Transverse colon (tissue), 4 donors: ENCODE measurements around the gene EHBP1L1. TPM values are rescaled to one million over a fixed set of nuclear protein-coding genes. Genes with fewer than 3 reads are reported as not detected.

Experiments used
- DNase-seq: peaks from one replicate; pipeline ENCODE4 v3.0.0-alpha.2; 2019
- H3K27ac ChIP-seq, 4 donors: fragments of 200-600 bp; sonication (generic); 2 replicates each; pipeline ENCODE4 v1.5.1; 2016 to 2018; ENCODE audit warnings: inconsistent platforms in 4 of 4
- H3K27me3 ChIP-seq: fragments of 200-600 bp; sonication (generic); 2 replicates; pipeline ENCODE4 v1.5.1; 2017; ENCODE audit warnings: inconsistent platforms
- H3K36me3 ChIP-seq, 4 donors: fragments of 200-600 bp; sonication (generic); 2 replicates each; pipeline ENCODE4 v1.5.1; 2017 to 2019; ENCODE audit warnings: inconsistent platforms in 4 of 4
- H3K4me1 ChIP-seq, 4 donors: fragments of 200-600 bp; sonication (generic); 2 replicates each; pipeline ENCODE4 v1.5.1; 2017 to 2020; ENCODE audit warnings: inconsistent platforms in 4 of 4
- H3K4me3 ChIP-seq, 4 donors: fragments of 200-600 bp; sonication (generic); 1 replicate in 1 of 4; 2 replicates in 3 of 4; pipeline versions ENCODE4 v1.5.1 to v1.6.1; 2017 to 2019; ENCODE audit warnings: inconsistent platforms in 4 of 4
- H3K9me3 ChIP-seq, 2 donors: fragments of 200-600 bp; sonication (generic); 2 replicates each; pipeline ENCODE4 v1.5.1; 2017 to 2019; ENCODE audit warnings: inconsistent platforms in 2 of 2
- CTCF ChIP-seq, 5 experiments: fragments of 200-600 bp in 3 of 5; fragments of 450-650 bp in 2 of 5; sonication (generic) in 3 of 5; IDR thresholded peaks; 1 replicate in 2 of 5; 2 replicates in 3 of 5; pipeline ENCODE4 v1.5.1; 2016 to 2017; ENCODE audit warnings: antibody characterized with exemption in 5 of 5, inconsistent platforms in 3 of 5, mild to moderate bottlenecking in 2 of 5, moderate library complexity in 1 of 5
- EP300 ChIP-seq: sonication (generic); formaldehyde crosslinking; IDR thresholded peaks from one replicate; pipeline ENCODE4 v1.6.1; 2017; ENCODE audit warnings: antibody characterized with exemption, low read depth
- POLR2A ChIP-seq: fragments of 450-650 bp; IDR thresholded peaks from one replicate; pipeline ENCODE4 v1.6.1; 2016; ENCODE audit warnings: antibody characterized with exemption, mild to moderate bottlenecking, moderate library complexity
- POLR2AphosphoS5 ChIP-seq, 3 donors: sonication (generic); formaldehyde crosslinking; IDR thresholded peaks; one replicate each; pipeline ENCODE4 v1.6.1; 2016; ENCODE audit warnings: antibody characterized with exemption in 3 of 3
- WGBS, 2 donors: methylation state at CpG; one replicate each; pipeline ENCODE4 v1.1.5; 2018; ENCODE audit warnings: low coverage in 1 of 2; 5-methylcytosine and 5-hydroxymethylcytosine counted together
- in situ Hi-C, 4 donors: fragments of 200-750 bp; cut with MboI; loops; one replicate each; pipeline versions ENCODE4 v1.15.0 to v1.15.1; 2017; ENCODE audit warnings: low sequenced_read_pairs in 3 of 4, low pct_ligation_motif_present in 1 of 4, low pct_unique_long_range_greater_than_20kb in 1 of 4
- intact Hi-C: fragments of 100-400 bp; cut with DNase I; formaldehyde crosslinking; loops from one replicate; pipeline ENCODE4 v1.15.1; 2023; ENCODE audit warnings: low total_unique reads
- total RNA-seq, 4 donors: library from RNA; depleted of rRNA; stranded (reverse); fragments of >200 nt; gene quantifications; one replicate each; pipeline ENCODE4 v1.1.0, GENCODE V29; 2016

The EHBP1L1 gene
- total RNA-seq, 4 donors from 2014 or later: 90.2 to 215 (median 106) TPM

GRCh38 chr11:65557280-65558001 is 18.4 kb upstream of the EHBP1L1 start:
- peak overlapping the region; percentile 85 to 92 (median 89) for H3K27ac ChIP-seq

DNA sequence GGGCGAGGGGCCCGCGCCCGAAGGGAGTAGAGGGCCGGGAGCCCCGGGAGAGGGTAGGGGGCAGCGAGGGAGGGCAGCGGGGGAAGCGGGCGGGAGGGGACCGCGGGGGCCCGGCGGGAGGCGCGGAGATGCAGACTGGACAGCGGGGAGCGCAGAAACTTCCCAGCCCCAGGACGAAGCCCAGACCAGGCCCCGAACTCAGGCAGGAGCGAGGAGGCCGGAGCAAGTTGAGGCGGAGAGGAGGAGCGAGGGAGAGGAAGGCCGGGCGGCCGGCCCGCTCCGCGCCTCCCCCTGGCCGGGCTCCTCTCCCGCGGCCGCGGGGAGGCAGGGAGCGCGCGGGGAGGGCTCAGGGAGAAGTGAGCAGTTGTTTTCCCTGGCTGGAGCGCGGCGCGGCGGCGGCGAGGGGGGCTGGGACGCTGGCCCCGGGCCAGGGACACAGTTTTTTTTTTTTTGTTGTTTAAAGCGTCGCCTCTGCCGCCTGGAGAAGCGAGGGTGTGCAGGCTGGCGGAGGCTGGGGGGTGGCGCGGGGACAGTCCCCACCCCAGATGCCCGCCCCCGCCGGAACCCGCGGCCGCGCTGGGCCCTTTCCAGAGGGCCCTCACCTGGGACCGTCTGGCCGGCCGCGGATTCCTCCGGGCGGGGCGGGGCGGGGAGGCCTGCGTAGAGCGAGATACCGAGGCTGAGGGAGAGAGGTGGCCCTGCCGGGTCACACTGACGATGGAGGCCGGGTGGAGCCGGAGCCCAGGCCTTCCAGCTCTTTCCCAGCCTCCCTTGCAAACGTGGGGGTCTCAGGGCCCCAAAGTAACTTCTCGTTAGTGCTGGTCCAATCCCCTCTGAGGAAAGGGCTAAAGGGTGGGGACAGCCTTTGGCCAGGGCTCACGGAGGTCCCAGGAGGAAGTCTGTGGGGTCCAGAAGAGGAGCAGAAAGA is 17.6 kb upstream of the EHBP1L1 start, which contains the start of gene LTBP3:
LTBP3 (minus strand) TSS at position 358 of the 928 bp plus-strand sequence. CDS start 400 bp downstream, outside the sequence.
- Histone ChIP-seq H3K4me3 (peak within 1 kb of the TSS; percentile 55 to 60 (median 58)), H3K27me3 (no peaks in the 10 kb centered on the region), H3K9me3 (no peaks in the 10 kb centered on the region), H3K27ac (peak within 1 kb of the TSS; percentile 85 to 92 (median 89)), H3K4me1 (peaks cover 34 to 69% (median 52%) of the 10 kb centered on the region in 4 donors), H3K36me3 (no peaks in the 10 kb centered on the region)
- in situ Hi-C loops (no loop called here), intact Hi-C loops (no loop called here)
- WGBS, 2 donors: 0 to 2% methylated on average over 5 to 59 of the region's 79 CpGs
- TF ChIP-seq POLR2A (peak; percentile 21), POLR2AphosphoS5 (IDR thresholded peaks at IDR 0.05) (peak; percentile 32 to 65 (median 35)), CTCF (IDR thresholded peaks at IDR 0.05) (no peak)
- DNase-seq: peak; percentile 77

More at GRCh38 chr11:65557280-65558001, 18.4 kb upstream of the EHBP1L1 start:
- in situ Hi-C loops (no loop called here), intact Hi-C loops (no loop called here)
- H3K36me3 ChIP-seq: no peaks in the 10 kb centered on the region
- TF ChIP-seq POLR2A: no peak
- TF ChIP-seq EP300: no peak
- TF ChIP-seq POLR2AphosphoS5 (IDR thresholded peaks at IDR 0.05): no peak
- H3K9me3 ChIP-seq: no peaks in the 10 kb centered on the region
- H3K4me3 ChIP-seq: peak overlapping the region; percentile 55 to 60 (median 58)
- no peaks in the 10 kb centered on the region for H3K27me3 ChIP-seq
- no peak for DNase-seq
- peaks cover 34 to 73% (median 52%) of the 10 kb centered on the region in 4 donors for H3K4me1 ChIP-seq
- WGBS, 2 donors: 21% methylated on average over 23 of the region's 47 CpGs; no CpG with 5 or more reads in 1 of the 2 donors

DNA sequence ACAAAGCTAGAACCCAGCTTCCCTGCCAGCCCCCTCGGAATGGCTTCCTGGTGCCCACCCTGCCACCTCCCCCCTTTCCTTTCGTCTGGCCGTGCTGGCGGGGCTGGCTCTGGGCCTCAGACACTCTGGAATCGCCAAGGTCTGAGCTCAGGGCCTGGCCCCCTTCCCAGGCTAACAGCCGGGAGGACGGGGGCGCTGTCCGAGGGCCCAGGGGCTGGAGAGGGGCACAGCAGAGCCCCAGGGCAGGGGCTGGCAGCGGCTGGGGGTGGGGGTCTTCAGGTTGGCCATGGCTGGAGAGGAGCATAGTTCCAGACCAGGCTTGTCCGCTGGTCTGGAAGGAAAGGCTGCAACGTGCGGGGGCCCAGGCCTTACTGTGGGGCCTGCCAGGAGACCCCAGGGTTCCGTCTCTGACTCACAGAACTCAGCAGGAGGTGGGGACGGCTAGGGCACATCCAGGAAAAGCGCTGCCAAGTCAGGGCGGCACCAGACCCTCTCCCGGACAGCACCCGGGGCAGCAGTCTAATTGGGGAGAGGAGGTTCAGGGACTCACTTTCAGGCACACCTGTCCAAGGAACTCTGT is 16.8 kb upstream of the EHBP1L1 start:
- in situ Hi-C loops: no loop called here
- Histone ChIP-seq H3K27me3 (no peaks in the 10 kb centered on the region), H3K27ac (peak overlapping the region; percentile 85 to 92 (median 89)), H3K9me3 (no peaks in the 10 kb centered on the region), H3K36me3 (no peaks in the 10 kb centered on the region), H3K4me1 (peaks cover 34 to 62% (median 49%) of the 10 kb centered on the region in 4 donors), H3K4me3 (peak overlapping the region; percentile 38 to 60 (median 58))
- 42 to 64% methylated on average over 8 to 12 of the region's 19 CpGs for WGBS, 2 donors
- no peak for TF ChIP-seq EP300
- peak in 1 of 3 donors; percentile 30 for TF ChIP-seq POLR2AphosphoS5 (IDR thresholded peaks at IDR 0.05)
- no peak for TF ChIP-seq POLR2A
- no peak for TF ChIP-seq CTCF (IDR thresholded peaks at IDR 0.05)
- intact Hi-C loops: no loop called here
- no peak for DNase-seq

DNA sequence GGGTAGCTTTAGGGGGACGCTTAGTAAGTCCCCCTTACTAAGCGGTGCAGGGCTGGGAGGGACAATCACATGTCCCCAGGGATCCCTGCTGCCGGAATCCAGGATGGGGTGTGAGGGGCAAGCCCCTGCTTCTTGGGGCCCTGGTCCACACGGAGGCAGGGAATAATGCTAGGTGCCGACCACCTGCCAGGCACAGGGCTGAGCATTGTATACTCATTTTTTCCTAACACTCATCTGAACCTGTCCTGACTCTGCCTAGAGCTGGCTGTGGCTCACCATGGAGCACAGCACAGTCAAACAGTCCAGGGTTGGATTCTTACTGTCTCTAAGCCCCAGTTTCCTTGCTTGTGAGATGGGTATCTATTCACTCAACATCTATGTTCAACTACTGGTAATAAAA is 16.3 kb upstream of the EHBP1L1 start:
- Histone ChIP-seq H3K4me1 (peaks cover 34 to 58% (median 47%) of the 10 kb centered on the region in 4 donors), H3K27me3 (no peaks in the 10 kb centered on the region), H3K27ac (peak overlapping the region; percentile 85 to 92 (median 89)), H3K4me3 (no peak overlapping the region), H3K36me3 (no peaks in the 10 kb centered on the region), H3K9me3 (no peaks in the 10 kb centered on the region)
- no peak for DNase-seq
- intact Hi-C loops (no loop called here), in situ Hi-C loops (no loop called here)
- WGBS, 2 donors: 42 to 76% methylated on average over 2 to 5 of the region's 5 CpGs
- TF ChIP-seq CTCF (IDR thresholded peaks at IDR 0.05) (no peak), POLR2A (no peak)
